ENCODE measurements around the gene RABGAP1L.
"Not testable (repeated sequence)": the region's sequence is repeated elsewhere in the genome, so short reads cannot be mapped to it uniquely, and the experiment has no call there.

The RABGAP1L gene

DNA sequence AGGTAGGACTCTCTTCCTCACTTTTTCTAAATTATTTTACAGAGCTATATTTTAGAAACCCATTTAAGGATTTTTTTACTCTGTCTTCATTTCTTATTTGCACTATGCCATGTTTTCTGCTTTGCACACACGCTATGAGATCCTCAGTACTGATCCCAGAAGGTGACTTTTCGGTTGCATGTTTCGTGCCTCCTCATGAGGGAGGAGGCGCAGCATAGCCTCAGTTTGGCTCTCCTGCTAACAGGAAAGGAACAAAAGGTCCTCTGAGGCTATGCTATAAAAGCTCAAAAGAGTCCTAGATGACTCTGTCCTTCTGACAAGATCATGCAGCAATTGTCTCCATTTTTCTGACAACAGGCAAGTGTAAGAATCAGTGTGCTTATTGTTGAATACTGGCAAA is 478.2 kb downstream of the RABGAP1L start:
- no peak for FAIRE-seq
- TF ChIP-seq POU2F2 (IDR thresholded peaks at IDR 0.05; ENCODE audit: low read depth, low read length) (no peak), PAX5 (IDR thresholded peaks at IDR 0.05; ENCODE audit: insufficient read depth, low read length, severe bottlenecking) (no peak), POLR2AphosphoS5 (IDR thresholded peaks at IDR 0.05; ENCODE audit: low read depth, low read length) (no peak), SPI1 (IDR thresholded peaks at IDR 0.05; ENCODE audit: low read depth, low read length) (no peak), POLR2A (IDR thresholded peaks at IDR 0.05; ENCODE audit: low read depth, low read length) (no peak), TAF1 (IDR thresholded peaks at IDR 0.05; ENCODE audit: low read depth, low read length) (no peak)
- DNase-seq (ENCODE audit: insufficient read length, low spot score) = no peak

- TF ChIP-seq POU2F2 (IDR thresholded peaks at IDR 0.05; ENCODE audit: low read depth, low read length) (no peak), PAX5 (IDR thresholded peaks at IDR 0.05; ENCODE audit: insufficient read depth, low read length, severe bottlenecking) (no peak), POLR2AphosphoS5 (IDR thresholded peaks at IDR 0.05; ENCODE audit: low read depth, low read length) (no peak), TAF1 (IDR thresholded peaks at IDR 0.05; ENCODE audit: low read depth, low read length) (no peak), POLR2A (IDR thresholded peaks at IDR 0.05; ENCODE audit: low read depth, low read length) (no peak), SPI1 (IDR thresholded peaks at IDR 0.05; ENCODE audit: low read depth, low read length) (no peak)
- no peak for FAIRE-seq
- DNase-seq (ENCODE audit: insufficient read length, low spot score) = no peak
Measured at GRCh38 chr1:174639461-174639860, 480.1 kb downstream of the RABGAP1L start.

DNA sequence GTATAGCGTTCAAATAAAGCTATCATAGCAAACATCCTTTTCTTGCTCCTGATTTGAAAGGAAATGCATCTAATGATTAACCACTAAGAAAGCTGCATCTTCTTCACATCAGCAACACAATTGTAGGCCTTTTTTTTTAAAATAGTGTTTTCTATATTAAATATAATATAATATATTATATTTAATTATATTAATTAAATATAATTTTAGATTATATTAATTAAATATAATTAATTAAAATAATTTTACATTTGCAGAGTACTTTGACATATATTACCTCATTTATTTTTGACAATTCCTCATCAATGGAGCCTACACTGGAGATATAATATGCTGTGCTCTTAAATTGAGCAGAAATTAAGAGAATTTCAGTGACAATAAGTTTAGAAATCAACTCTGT is 481.5 kb downstream of the RABGAP1L start:
- no peak for FAIRE-seq
- no peak for DNase-seq (ENCODE audit: insufficient read length, low spot score)
- TF ChIP-seq POLR2AphosphoS5 (IDR thresholded peaks at IDR 0.05; ENCODE audit: low read depth, low read length) (no peak), POLR2A (IDR thresholded peaks at IDR 0.05; ENCODE audit: low read depth, low read length) (no peak), TAF1 (IDR thresholded peaks at IDR 0.05; ENCODE audit: low read depth, low read length) (no peak), POU2F2 (IDR thresholded peaks at IDR 0.05; ENCODE audit: low read depth, low read length) (no peak), SPI1 (IDR thresholded peaks at IDR 0.05; ENCODE audit: low read depth, low read length) (no peak), PAX5 (IDR thresholded peaks at IDR 0.05; ENCODE audit: insufficient read depth, low read length, severe bottlenecking) (no peak)

DNA sequence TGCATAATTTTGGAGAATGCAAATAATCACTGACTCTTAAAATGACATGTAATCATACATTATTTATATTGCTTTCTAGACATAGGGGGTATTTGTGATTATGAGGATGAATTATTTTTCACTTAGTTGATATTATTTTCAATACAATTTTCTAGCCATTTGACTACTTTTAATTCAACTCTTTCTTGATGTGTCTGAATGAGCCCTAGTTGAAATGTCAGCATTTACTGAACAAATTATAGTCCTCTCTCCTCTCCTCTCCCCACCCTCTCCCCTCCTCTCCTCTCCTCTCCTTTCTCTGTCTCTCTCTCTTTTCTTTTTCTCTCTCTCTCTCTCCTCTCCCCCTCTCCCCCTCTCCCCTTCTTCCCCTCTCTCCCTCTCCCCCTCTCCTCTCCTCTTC is 483.1 kb downstream of the RABGAP1L start:
- no peak for FAIRE-seq
- TF ChIP-seq PAX5 (IDR thresholded peaks at IDR 0.05; ENCODE audit: insufficient read depth, low read length, severe bottlenecking) (no peak), POLR2AphosphoS5 (IDR thresholded peaks at IDR 0.05; ENCODE audit: low read depth, low read length) (no peak), TAF1 (IDR thresholded peaks at IDR 0.05; ENCODE audit: low read depth, low read length) (no peak), SPI1 (IDR thresholded peaks at IDR 0.05; ENCODE audit: low read depth, low read length) (no peak), POU2F2 (IDR thresholded peaks at IDR 0.05; ENCODE audit: low read depth, low read length) (no peak), POLR2A (IDR thresholded peaks at IDR 0.05; ENCODE audit: low read depth, low read length) (no peak)

DNA sequence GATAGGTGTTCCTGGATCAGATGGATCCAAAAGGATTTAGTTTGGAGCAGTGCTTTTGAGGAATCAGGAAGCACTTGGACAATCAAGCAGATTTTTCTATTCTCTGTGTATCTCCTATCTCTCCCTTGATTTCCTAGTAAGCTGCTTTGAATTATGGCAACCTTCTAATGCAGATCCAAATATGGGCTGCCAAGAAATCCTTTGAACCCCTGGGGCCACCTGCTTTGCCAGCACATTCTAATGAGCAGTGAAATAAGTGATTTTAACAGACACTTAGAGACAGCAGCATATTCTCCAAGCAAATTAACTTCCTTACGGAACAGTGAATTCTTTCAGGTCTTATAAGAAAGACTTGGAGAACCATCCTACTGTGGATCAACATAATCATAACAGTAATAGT is 483.9 kb downstream of the RABGAP1L start:
- TF ChIP-seq POLR2A (IDR thresholded peaks at IDR 0.05; ENCODE audit: low read depth, low read length) (no peak), SPI1 (IDR thresholded peaks at IDR 0.05; ENCODE audit: low read depth, low read length) (no peak), PAX5 (IDR thresholded peaks at IDR 0.05; ENCODE audit: insufficient read depth, low read length, severe bottlenecking) (no peak), POLR2AphosphoS5 (IDR thresholded peaks at IDR 0.05; ENCODE audit: low read depth, low read length) (no peak), POU2F2 (IDR thresholded peaks at IDR 0.05; ENCODE audit: low read depth, low read length) (no peak), TAF1 (IDR thresholded peaks at IDR 0.05; ENCODE audit: low read depth, low read length) (no peak)
- no peak for FAIRE-seq
- DNase-seq (ENCODE audit: insufficient read length, low spot score) = no peak

More for the DNA sequence above, 483.1 kb downstream of the RABGAP1L start:
- DNase-seq (ENCODE audit: insufficient read length, low spot score) = no peak

- FAIRE-seq; DNase-seq (ENCODE audit: insufficient read length, low spot score): not testable (repeated sequence)
Measured at GRCh38 chr1:174649572-174649971, 490.3 kb downstream of the RABGAP1L start.

- FAIRE-seq (no peak), DNase-seq (ENCODE audit: insufficient read length, low spot score) (no peak)
- TF ChIP-seq POU2F2 (IDR thresholded peaks at IDR 0.05; ENCODE audit: low read depth, low read length) = no peak
- no peak for TF ChIP-seq POLR2AphosphoS5 (IDR thresholded peaks at IDR 0.05; ENCODE audit: low read depth, low read length)
- TF ChIP-seq PAX5 (IDR thresholded peaks at IDR 0.05; ENCODE audit: insufficient read depth, low read length, severe bottlenecking) = no peak
- TF ChIP-seq POLR2A (IDR thresholded peaks at IDR 0.05; ENCODE audit: low read depth, low read length) = no peak
- no peak for TF ChIP-seq TAF1 (IDR thresholded peaks at IDR 0.05; ENCODE audit: low read depth, low read length)
- no peak for TF ChIP-seq SPI1 (IDR thresholded peaks at IDR 0.05; ENCODE audit: low read depth, low read length)
Measured at GRCh38 chr1:174652569-174653280, 493.4 kb downstream of the RABGAP1L start.

DNA sequence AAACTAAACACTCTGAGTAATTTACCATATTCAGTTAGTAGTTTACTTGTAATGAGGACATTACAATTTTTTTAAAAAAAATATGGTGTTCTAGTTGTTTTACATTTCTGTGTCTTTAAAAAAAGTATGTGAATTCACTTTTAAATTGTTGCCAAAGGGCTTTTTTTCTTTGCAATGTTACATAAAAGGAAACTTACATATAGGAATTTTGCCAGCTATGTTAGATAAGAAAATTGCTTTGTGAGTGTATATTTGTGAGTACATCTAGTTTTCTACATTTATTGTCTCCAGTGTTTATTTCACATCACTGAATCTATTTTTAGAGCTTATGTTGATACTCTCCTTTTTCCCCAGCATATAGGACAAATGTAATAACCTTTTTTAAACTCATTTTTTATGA is 495.2 kb downstream of the RABGAP1L start:
- FAIRE-seq = no peak

DNA sequence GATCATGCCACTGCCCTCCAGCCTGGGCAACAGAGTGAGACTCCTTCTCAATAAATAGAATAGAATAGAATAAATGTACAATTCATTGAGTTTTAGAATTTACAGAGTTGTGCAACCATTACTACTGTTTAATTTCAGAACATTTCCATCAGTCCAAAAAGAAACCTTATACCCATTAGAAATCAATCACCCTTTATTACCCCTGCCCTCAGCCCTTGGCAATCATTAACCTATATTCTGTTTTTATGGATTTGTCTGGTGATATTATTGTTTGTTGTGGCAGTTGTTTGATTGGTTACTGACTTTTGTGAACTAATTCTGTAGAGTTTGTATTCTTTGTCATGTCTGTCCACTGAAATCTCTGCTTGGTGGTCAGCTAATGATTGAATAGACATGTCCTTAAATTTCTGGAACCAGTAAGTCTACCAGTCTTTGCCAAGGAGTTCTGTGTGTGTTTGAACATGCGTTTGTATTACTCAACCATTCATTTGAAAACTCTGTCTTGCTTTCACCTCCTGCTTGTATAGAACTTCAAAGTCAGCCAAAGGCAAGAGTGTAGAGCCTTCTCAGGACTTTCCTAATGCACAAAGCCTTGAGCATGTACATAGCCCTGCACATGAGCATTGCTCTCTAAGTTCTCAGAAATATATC is 497.2 kb downstream of the RABGAP1L start:
- DNase-seq (ENCODE audit: insufficient read length, low spot score) = no peak
- no peak for FAIRE-seq

More for the DNA sequence above, 495.2 kb downstream of the RABGAP1L start:
- DNase-seq (ENCODE audit: insufficient read length, low spot score) = no peak
- no peak for TF ChIP-seq POLR2A (IDR thresholded peaks at IDR 0.05; ENCODE audit: low read depth, low read length)
- no peak for TF ChIP-seq PAX5 (IDR thresholded peaks at IDR 0.05; ENCODE audit: insufficient read depth, low read length, severe bottlenecking)
- no peak for TF ChIP-seq POLR2AphosphoS5 (IDR thresholded peaks at IDR 0.05; ENCODE audit: low read depth, low read length)
- no peak for TF ChIP-seq POU2F2 (IDR thresholded peaks at IDR 0.05; ENCODE audit: low read depth, low read length)
- TF ChIP-seq TAF1 (IDR thresholded peaks at IDR 0.05; ENCODE audit: low read depth, low read length) = no peak
- TF ChIP-seq SPI1 (IDR thresholded peaks at IDR 0.05; ENCODE audit: low read depth, low read length) = no peak

More for the DNA sequence above, 497.2 kb downstream of the RABGAP1L start:
- TF ChIP-seq POU2F2 (IDR thresholded peaks at IDR 0.05; ENCODE audit: low read depth, low read length) = no peak
- TF ChIP-seq POLR2AphosphoS5 (IDR thresholded peaks at IDR 0.05; ENCODE audit: low read depth, low read length) = no peak
- no peak for TF ChIP-seq TAF1 (IDR thresholded peaks at IDR 0.05; ENCODE audit: low read depth, low read length)
- no peak for TF ChIP-seq PAX5 (IDR thresholded peaks at IDR 0.05; ENCODE audit: insufficient read depth, low read length, severe bottlenecking)
